Glomerular visceral epithelial cell (primary cell): ENCODE measurements around the gene OR2AE1.
A peak's percentile ranks its signal among the peaks of the same experiment; 100 is the strongest.

Source experiments
- DNase-seq: peaks from one replicate; pipeline ENCODE4 v3.0.0-alpha.2; 2016; ENCODE audit errors: extremely low spot score

Gene OR2AE1

DNA sequence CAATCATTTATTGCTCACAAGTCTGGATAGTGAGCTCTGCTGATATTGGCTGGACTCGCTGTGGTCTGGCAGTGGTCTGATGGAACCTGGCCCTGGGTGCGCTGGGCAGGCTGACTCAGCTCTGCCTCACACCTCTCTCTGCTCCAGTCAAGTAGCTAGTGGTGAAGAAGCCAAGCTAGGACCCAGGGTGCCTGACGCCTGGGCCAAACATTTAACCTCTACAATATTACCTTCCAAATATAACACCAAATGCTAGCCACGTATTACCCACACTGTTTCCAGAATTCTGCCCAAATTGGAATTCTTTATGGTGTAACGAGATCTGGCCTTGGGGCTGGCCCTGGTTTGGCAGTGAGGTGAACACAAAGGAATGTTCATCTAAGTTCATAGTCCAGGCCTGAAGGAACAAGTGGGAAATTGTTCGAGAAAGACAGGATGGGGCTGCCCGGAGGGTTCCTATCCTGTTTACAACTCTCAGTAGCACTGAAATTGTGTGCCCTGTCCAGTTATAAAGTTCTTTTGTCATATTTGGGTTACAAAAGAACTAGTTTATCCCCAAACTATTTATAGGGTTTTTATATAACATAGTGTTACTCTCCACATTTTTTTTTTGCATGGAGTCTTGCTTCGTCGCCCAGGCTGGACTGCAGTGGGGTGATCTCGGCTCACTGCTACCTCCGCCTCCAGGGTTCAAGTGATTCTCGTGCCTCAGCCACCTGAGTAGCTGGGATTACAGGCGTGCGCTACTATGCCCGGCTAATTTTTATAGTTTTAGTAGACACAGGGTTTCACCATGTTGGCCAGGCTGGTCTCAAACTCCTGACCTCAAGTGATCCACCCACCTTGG lies 16.3 kb downstream of the OR2AE1 start:
- peak; percentile 87 for DNase-seq

DNA sequence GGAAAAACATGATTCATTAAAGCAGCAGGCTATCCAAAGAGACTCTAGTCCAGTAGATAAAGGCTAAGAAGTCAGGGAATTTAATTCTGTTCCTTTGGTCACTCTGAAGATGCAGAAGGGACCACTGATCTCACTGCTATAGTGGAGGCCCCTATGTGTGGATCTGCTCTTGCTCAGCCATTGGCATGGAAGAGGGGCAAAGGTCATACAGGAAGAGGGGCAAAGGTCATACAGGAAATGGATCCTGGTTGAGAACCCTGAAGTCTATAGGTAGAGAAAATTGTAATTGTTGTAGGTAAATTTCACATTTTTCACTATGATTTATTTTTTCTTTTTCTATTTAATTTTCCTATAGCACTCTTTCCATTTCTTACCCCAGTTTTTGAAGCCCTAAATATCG lies 21.6 kb downstream of the OR2AE1 start:
- DNase-seq, result no peak

DNA sequence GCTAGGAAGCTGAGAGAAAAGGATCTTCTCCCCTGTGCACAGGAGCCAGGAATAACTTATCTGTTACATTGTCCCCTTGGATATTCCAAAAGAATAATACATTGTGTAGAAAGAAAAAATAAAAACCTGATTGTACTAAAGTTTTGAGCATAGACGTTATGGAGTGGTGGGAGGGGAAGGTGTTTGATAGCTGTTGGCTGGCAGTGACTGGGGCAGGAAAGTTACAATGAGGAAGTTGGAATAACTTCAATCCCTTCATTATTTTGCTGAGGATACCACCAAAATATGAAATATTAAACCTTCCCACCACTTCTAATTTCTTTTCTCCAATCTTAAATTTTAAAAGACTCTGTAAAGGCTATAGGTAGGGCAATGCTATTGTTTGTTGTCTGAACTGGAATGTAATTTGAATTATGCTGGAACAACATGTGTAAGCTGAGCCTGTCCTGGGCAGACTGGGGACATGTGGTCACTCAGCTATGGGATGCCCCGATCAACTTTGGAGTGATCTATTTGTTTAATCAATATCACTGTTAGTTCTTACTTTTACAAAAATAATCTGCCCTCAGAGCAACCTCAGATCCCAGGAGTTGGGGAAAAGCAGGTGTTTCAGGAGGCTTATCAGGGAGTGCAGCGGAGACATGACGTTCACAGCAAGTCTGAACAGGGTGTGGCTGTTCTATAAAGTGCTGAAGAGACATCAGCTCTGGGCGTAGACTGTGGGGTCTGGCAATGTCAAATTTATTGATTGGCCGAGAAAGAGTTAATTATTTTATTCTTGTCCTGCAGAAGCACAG lies 28.2 kb downstream of the OR2AE1 start:
- no peak for DNase-seq

DNA sequence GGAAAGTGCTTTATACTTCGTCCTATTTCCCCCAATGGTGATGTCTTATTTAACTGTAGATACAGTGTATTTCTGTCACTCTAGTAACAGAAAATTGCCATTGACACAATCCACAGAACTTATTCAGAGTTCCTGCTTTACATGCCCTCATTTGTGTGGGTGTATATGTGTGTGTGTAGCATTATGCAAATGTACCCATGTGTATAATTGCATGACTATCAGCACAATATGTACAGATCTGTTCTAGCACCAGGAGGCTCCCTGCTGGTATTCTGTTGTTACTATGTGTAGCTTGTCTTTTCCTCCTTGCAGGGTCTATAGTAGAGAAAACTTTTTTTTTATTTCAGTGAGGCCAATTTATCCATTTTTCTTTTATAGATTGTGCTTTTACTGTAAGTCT lies 32.5 kb downstream of the OR2AE1 start:
- no peak for DNase-seq

DNA sequence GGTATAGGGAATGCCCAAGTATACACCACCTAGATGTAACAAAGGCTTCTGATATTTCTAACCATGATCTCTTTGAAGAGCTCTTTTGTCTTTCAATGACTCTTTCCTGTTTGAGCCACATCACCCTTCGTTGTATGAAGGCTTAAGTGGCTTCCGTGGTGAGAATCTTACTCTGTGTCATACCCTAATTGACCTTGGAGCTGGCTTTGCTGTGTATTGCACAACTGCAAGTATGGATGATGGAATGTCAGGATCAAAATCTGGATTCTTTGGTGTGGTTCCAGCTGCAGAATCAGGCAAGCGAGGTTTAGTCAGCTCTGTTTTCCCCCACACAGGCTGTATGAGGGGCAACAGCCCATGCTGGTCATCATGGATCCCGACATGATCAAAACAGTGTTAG lies 33.0 kb downstream of the OR2AE1 start:
- DNase-seq, result peak; percentile 20

DNA sequence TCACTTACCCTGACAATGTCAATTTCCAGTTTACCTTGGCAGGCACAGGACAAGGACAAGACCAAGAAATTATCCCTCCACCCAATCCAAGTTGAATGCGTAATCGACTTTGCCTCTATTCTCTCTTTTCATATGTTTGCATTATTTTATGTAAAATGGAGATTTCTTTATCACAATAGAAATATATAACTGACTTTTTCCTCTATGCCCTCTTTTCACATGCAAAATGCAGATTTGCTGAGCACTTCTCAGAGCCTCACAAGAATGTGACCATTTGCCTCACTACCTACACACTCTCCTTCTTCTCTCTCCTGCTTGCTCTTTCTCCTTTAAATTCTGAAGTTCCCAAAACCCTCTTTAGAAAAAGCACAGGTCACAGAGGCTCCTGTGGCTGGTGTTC lies 33.9 kb downstream of the OR2AE1 start:
- no peak for DNase-seq

DNA sequence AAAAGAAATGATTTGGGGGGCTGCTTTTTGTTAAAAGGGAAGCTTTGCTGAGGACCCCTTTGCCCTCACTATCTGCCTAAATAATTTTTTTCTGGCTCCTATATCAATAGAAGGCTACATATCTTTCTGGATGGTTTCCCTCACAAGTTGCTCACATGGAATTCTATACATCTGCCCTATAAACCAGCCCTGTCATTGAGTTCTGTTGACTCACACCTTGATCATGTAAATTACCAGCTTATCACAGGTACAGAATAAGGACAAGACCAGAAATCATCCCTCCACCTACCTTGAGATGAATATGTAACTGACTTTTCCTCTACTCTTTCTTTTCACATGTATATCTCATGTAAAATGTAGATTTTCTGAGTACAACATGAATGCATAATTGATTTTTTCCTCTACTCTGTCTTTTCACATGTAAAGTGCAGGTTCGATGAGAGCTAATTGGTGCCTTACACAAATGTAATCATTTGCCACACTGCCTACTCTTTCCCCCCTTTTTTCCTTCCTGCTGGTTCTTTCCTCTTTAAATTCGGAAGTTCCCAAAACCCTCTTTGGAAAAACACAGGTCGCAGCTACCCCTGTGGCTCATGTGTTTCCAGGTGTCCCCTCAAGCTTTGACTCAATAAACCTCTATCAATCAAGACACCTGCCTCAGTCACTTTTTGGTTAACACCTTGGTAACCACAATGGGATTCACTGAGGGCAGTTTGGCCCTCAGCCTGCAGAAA lies 36.5 kb downstream of the OR2AE1 start:
- DNase-seq, result no peak

DNA sequence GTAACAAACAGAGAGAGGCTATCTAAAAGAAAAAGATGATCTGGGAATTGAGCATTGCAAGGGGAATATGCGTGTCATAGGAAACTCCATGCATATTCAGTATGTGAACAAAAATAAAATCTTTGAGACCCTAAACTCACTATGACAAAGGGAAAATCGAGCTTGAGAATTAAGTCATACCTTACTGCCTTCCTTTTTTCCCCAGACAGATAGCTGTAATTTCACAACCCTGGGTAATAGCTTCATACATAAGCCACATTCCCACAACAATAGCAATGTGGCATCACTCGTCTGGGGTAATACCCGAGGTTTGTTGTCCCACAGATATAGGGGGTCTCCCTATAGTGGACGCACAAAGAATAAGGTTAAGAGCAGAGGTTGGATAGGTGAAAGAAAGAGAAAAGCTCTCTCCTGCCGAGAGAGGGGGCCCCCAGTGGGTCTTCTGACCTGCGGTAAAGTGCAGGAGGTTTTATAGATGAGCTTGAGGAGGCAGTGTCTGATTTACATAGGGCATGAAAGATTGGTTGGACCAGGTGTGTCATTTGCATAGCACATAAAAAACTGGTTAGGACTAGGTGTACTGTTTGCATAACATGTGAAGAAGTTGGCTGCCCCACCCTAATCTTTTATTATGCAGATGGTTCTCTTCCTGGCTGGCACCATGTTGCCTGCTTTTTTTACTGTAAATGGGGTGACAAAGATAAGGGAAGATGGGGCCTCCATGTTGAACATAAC lies 37.4 kb downstream of the OR2AE1 start:
- DNase-seq, result no peak

DNA sequence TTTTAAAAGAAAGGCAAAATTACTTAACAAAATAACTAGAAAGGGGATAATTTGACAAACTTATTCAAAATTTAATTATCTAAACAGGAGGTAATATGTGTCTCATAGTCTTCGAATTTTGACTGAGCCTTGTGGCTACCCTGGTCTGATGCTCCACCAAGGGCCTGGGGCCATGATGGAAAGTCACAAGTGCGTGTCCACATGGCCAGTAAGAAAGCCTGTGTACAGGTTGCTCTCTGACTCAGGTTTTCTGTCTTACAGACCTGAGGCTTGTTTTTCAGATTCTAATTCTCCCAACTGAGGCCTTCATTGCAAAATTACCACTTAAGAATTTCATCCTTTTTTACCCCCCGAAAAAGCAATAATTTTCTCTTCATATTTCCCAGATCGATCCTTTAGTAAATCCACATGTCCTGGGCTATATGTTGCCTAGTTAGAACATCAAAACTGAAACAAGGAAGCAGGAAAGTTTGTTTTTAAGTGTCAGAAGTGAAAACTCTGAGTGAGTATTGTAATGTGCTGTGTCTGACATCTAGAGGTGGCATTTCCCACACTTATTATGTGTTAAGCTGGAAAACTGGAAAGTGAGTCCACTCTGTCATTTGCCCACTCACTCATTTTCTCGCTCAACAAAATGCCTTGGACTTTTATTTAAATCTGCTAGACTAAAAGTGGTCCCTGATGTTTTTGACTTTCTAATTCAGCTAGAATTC lies 39.0 kb downstream of the OR2AE1 start:
- DNase-seq, result peak; percentile 43

DNA sequence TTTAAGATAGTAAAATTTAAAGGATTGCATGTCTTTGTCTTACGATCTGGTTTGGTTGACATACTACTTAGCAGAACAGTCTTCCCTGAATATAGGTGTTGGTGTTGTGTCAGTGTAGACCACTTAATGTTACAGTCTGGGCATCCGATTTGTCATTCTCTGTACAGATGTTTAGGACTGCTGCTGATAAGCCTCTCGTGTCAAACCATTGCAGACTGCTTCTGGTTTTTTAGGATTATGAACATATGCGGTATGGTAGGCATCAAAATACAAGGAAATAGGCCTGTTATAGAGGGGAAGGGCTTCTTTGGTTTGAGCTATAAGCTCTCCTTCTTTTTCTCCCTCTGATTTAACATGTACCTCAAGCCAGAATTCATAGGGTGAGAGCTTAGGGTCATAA lies 41.6 kb downstream of the OR2AE1 start:
- DNase-seq, result no peak

DNA sequence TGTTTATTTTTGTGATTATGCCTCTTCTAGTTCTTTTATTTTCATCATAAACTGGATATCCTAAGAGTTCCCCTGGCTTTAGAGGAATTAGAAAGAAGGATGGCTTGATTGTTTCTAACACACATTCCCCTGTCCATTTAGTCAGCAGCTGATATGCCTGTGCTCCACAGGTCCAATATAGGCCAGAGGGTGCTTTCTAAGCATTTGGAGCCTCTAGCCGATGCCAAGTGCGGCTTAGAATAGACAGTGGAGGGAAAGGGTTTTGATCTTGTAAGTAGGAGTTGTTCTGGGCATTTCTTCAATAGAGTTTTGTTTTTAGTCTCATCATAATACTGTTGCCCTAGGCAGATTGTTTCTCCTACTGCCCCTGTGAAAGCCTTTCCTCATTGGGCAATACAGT lies 42.5 kb downstream of the OR2AE1 start:
- DNase-seq, result no peak

DNA sequence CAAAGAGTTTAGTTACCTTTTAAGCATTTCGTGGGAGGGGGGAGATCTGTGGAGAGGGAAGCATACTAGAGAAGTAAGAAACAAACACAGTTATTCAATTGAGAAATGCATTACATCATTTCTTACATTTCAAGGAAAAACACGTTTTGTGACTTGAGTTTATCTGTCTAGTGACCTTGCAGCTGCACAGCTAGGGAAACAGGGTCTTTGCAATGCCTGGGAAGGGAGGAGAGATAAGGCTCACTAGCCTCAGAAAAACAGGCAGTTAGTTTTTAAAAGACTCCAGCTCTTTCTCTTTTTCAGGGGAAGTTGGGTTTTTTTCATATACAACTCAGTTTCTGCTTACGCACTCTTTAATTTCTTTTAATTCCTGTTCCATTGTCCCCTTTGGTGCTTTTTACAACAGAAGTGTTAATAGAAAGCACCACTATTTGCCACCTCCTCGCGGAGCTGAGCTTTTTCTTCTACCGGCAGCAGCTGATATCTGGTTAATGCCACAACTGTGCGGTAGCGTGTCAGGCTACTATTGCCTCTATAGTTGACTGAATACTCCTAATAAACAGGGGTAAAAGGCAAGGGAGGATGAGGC lies 43.5 kb downstream of the OR2AE1 start:
- no peak for DNase-seq

DNA sequence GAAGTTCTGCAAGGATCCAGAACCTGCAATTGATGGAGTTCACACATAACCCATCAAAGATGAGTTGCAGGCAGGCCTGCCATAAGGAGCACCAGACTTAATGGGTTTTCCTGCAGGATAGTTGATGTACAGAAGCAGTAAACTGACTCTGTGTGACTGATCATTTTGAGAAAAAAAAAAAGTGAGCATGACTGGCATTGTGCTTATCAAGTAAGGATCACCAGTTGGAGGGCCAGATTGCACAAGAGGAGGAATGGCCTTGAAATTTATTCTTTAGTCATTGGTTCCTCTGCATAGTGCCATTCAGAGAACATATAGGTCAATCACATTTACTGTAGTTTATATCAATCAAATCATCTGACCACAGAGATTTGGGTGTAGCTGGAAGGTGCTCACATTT lies 45.2 kb downstream of the OR2AE1 start:
- no peak for DNase-seq

DNA sequence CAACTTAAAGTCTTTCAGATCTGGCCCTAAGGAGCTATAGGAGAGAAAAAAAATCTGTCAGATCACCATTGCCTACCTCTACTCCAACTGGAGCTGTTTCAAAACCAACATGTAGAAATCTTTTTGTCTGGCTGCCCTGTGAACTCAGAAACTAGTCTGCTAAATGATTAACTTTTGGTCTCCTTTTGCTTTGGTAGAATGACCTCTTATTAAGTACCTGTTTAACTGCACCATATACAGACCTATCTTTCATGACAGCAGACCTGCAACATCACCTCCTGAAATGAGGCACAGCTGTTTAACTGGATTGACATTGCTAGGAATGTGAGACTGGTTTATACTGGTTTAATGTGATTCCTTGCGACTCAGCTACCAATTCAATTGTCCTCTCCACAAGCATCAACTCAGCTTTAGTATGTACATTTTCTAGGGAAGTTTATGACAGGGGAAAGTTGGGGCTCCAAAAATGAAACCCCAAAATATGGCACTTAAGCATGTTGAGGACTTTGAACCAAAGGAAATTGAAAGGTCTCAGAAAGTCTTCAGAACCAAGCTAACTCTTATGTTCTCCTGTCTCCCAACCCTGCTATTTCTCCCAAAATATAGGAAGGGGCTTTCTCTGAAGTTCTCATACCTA lies 47.2 kb downstream of the OR2AE1 start:
- peak; percentile 31 for DNase-seq

DNA sequence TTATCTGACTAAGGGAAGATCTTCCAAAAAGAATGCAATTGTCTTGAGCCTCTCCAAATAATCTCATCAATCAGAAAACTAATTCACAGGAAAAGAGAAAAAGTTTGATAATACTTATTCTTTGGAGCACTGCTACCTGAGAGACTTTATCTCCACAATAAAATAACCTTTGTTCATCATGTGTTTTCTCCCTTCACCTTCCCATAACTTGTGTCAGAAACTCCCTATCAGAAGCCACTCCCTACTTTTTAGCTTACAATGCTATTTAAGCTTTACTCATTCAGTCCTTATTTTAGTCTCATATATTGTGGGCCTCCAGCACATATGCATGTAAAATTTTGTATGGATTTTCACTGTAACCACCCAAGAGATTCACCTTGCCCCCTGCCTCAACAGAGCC lies 48.0 kb downstream of the OR2AE1 start:
- DNase-seq, result no peak

DNA sequence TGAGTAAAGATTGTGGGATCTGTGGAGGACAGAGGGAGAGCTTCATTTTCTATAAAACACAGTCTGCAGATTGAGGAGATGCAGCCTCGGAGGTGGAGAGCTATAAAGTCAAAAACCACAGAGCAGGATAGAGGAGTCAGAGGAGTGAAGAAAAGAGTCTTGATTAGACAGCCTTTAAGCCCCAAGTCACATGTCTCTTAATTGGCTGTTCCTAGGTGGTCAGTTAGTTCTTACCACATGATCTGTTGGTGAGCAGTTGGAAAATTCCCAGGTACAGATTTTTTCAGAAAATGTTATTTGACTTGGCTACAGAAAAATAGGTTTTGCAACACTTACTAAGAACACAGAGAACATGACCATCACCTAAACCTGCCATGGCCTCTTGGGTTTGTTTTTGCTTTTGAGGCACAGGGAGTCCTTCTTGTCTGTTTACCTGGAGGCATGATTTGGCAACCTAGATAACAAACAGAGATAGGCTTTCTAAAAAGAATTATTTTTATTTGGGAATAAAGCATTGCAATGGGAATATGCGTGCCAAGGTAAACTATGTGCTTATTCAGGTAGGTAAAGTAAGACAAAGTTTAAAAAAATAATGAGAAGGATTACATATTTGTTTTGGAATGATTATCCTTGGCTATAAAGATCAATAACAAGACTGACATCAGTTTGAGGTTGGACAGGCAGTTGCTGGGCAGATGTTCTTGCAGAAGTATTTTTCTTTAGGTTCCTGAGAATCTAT lies 49.6 kb downstream of the OR2AE1 start:
- no peak for DNase-seq
